HCT116 (cell line): ENCODE measurements around the gene NRCAM.

Experiments
- CBX3 ChIP-seq: IDR thresholded peaks from 2 replicates; pipeline ENCODE4 v1.6.1; 2012; ENCODE audit warnings: low read depth
- CEBPB ChIP-seq: IDR thresholded peaks from 2 replicates; pipeline ENCODE4 v1.6.1; 2012; ENCODE audit warnings: low read depth
- CTCF ChIP-seq, 3 experiments: fragments of 200-600 bp in 1 of 3; sonication (generic) in 1 of 3; IDR thresholded peaks in 2 of 3; conservative IDR thresholded peaks in 1 of 3; 2 replicates each; pipeline ENCODE4 v1.5.1; 2012 to 2017; ENCODE audit warnings: low read depth in 2 of 3, low read length in 2 of 3, antibody characterized with exemption in 1 of 3, borderline replicate concordance in 1 of 3, control low read depth in 1 of 3, mild to moderate bottlenecking in 1 of 3, mixed read lengths in 1 of 3, mixed run types in 1 of 3, moderate library complexity in 1 of 3; ENCODE audit not compliant: insufficient read depth in 1 of 3
- EZH2 ChIP-seq: fragments of 200-600 bp; sonication (generic); IDR thresholded peaks from 2 replicates; pipeline ENCODE4 v1.6.1; 2017; ENCODE audit warnings: antibody characterized with exemption, mixed run types
- EZH2phosphoT487 ChIP-seq: fragments of 200-600 bp; IDR thresholded peaks from 2 replicates; pipeline ENCODE4 v1.6.1; 2018; ENCODE audit warnings: antibody characterized with exemption, borderline replicate concordance
- FOSL1 ChIP-seq: IDR thresholded peaks from 2 replicates; pipeline ENCODE4 v1.6.1; 2012; ENCODE audit warnings: low read depth
- JUND ChIP-seq: IDR thresholded peaks from 2 replicates; pipeline ENCODE4 v1.6.1; 2012
- POLR2A ChIP-seq: IDR thresholded peaks from 2 replicates; pipeline ENCODE4 v1.7.0; 2011; ENCODE audit warnings: borderline replicate concordance; ENCODE audit not compliant: insufficient read depth, insufficient read length; ENCODE audit errors: extremely low read depth
- POLR2AphosphoS5 ChIP-seq: IDR thresholded peaks from 2 replicates; pipeline ENCODE4 v1.6.1; 2011; ENCODE audit warnings: mild to moderate bottlenecking, low read depth, low read length, moderate library complexity
- RAD21 ChIP-seq: IDR thresholded peaks from 2 replicates; pipeline ENCODE4 v1.6.1; 2012; ENCODE audit warnings: low read depth, mild to moderate bottlenecking
- YY1 ChIP-seq: IDR thresholded peaks from 2 replicates; pipeline ENCODE4 v1.6.1; 2011; ENCODE audit warnings: low read length, low read depth, moderate library complexity, mild to moderate bottlenecking; ENCODE audit not compliant: insufficient replicate concordance; ENCODE audit errors: extremely low read depth
- ZBTB33 ChIP-seq: IDR thresholded peaks from 2 replicates; pipeline ENCODE4 v1.6.1; 2011; ENCODE audit warnings: mild to moderate bottlenecking, low read length, moderate library complexity; ENCODE audit not compliant: insufficient replicate concordance; ENCODE audit errors: extremely low read depth
- ZFX ChIP-seq: fragments of 450-650 bp; IDR thresholded peaks from 2 replicates; pipeline ENCODE4 v1.6.1; 2017
- ZNF274 ChIP-seq: fragments of 200-500 bp; sonication (Bioruptor generic); IDR thresholded peaks from 2 replicates; pipeline ENCODE4 v1.6.1; 2014; ENCODE audit warnings: mild to moderate bottlenecking, low read depth, low read length, inconsistent platforms

DNA sequence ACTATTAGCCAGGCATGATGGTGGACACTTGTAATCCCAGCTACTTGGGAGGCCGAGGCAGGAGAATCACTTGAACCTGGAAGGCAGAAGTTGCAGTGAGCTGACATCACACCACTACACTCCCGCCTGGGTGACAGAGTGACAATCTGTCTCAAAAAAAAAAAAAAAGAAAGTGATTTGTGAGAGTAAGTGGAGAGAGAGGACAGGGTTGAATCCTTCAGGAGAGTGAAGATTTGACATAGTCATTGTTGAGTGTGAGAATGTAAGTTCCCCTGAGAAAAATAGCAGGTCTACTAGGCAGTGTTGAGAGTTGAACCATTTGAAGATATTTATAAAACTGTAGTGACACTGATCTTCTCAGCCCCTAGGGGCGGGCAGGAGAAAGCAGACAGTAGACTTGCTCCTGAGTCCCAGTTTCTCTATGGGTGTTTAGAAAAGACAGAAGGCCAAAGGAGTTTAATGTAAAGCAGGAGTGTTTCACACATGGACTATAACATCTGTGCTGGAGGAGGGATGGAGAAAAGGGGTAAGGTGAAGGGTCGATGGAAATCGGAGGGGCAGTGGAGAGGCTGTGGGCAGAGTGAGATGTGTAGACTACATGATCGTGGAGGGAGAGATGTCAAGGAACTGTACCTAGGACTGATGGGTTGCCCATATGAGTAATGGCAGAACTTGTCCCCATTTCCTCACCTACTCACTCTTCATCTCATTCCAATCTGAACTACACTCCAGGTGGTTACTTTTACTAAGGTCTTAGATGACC, 312.4 kb downstream of the NRCAM start:
- no peak for TF ChIP-seq ZNF274
- no peak for TF ChIP-seq ZFX
- TF ChIP-seq POLR2A = no peak
- TF ChIP-seq CTCF (IDR thresholded peaks at IDR 0.05 in 2 of 3, conservative IDR thresholded peaks at IDR 0.05 in 1 of 3; ENCODE audit: borderline replicate concordance in 1 of 3, insufficient read depth in 1 of 3, low read depth in 2 of 3, low read length in 2 of 3) = no peak
- TF ChIP-seq YY1 = no peak
- TF ChIP-seq CBX3 = no peak
- no peak for TF ChIP-seq RAD21
- TF ChIP-seq EZH2phosphoT487 = no peak
- TF ChIP-seq JUND = no peak
- TF ChIP-seq ZBTB33 = no peak
- no peak for TF ChIP-seq FOSL1
- no peak for TF ChIP-seq EZH2
- TF ChIP-seq POLR2AphosphoS5 = no peak
- no peak for TF ChIP-seq CEBPB
